ENCODE data around the gene TMEM158. TPM values are rescaled to one million over a fixed set of nuclear protein-coding genes. Genes with fewer than 3 reads are reported as not detected.
A peak's percentile ranks its signal among the peaks of the same experiment; 100 is the strongest.

The TMEM158 gene
- total and polyA plus RNA-seq, 10 of the 15 experiments (the other 5 are each of a cell fraction or from before 2014, with no cell fraction given) = not detected

GRCh38 chr3:45210308-45211041 is 15.6 kb downstream of the TMEM158 start:
- FAIRE-seq (no peak), ATAC-seq (peak; percentile 98)
- WGBS (ENCODE audit: insufficient coverage, insufficient replicate concordance, low lambda C conversion rate, missing lambda C conversion rate) = 20% methylated on average over 14 of the region's 14 CpGs

More at GRCh38 chr3:45210308-45211041, 15.6 kb downstream of the TMEM158 start:
- POLR2A ChIA-PET = interaction anchor here (3.7 kb wide), 1 partner anchor 170 kb away, joined by 13 read pairs; no protein-coding TSS in a partner anchor
- peak; percentile 60 to 75 (median 70); a peak in 5 of 6 replicates for TF ChIP-seq CTCF (IDR thresholded peaks at IDR 0.05 in 2 of 3, conservative IDR thresholded peaks at IDR 0.05 in 1 of 3; ENCODE audit: control insufficient read depth in 2 of 3, extremely low read depth in 1 of 3, insufficient read depth in 1 of 3, low read depth in 3 of 3, low read length in 3 of 3)
- no peak for TF ChIP-seq CHD1 (IDR thresholded peaks at IDR 0.05; ENCODE audit: low read depth, low read length)
- peak; percentile 80; the same call in 1 of the 2 replicates for TF ChIP-seq SMC3 (IDR thresholded peaks at IDR 0.05; ENCODE audit: borderline replicate concordance, low read length)
- 0 out of 2 replicates have a peak, but pooled peaks have one; percentile 66 for TF ChIP-seq MLLT1 (IDR thresholded peaks at IDR 0.05)
- peak; percentile 44 for TF ChIP-seq RAD21 (IDR thresholded peaks at IDR 0.05; ENCODE audit: insufficient read depth, low read depth, low read length)
- Histone ChIP-seq H3K4me3 (no peak overlapping the region), H3K9ac (ENCODE audit: control insufficient read depth, insufficient read depth, low read length) (no peak overlapping the region), H3K9me3 (replicated peaks; ENCODE audit: control insufficient read depth, insufficient read depth, low read length) (no peaks in the 10 kb centered on the region), H3K36me3 (ENCODE audit: control insufficient read depth in 2 of 2, insufficient read depth in 2 of 2, low read length in 1 of 2) (no peaks in the 10 kb centered on the region), H3K27ac (ENCODE audit: control insufficient read depth, insufficient read depth) (no peak overlapping the region), H3K79me2 (ENCODE audit: control insufficient read depth, insufficient read depth, low read length) (no peaks in the 10 kb centered on the region), H3K4me2 (ENCODE audit: control insufficient read depth, insufficient read depth) (no peak overlapping the region), H3K27me3 (replicated peaks in 1 of 2; ENCODE audit: control insufficient read depth in 2 of 2, insufficient read depth in 2 of 2, low read length in 1 of 2) (peaks cover 2 to 3% of the 10 kb centered on the region in 2 experiments; a peak in 3 of 4 replicates), H3K4me1 (ENCODE audit: control insufficient read depth, insufficient read depth, low read length) (no peaks in the 10 kb centered on the region), H2AFZ (ENCODE audit: control insufficient read depth, low read depth, low read length) (no peak overlapping the region), H4K20me1 (ENCODE audit: control insufficient read depth, insufficient read depth) (no peaks in the 10 kb centered on the region)
- no TSS peak for BruUV-seq (replicated peaks)
- DNase-seq (ENCODE audit: low read depth, low spot score) = no peak
- SMC1A ChIA-PET (ENCODE audit: uncharacterized antibody, unreplicated experiment) = interaction anchor here (0.6 to 9.0 kb wide), 25 partner anchors 8 to 280 kb away, joined by 3 to 241 read pairs (median 4); no protein-coding TSS in a partner anchor
- in situ Hi-C loops (cut with MboI) = loop anchor here (5.0 kb wide), 1 partner anchor 173 kb away; no protein-coding TSS in a partner anchor
- CTCF ChIA-PET = interaction anchor here (0.6 to 9.4 kb wide), 40 partner anchors 9 to 451 kb away, joined by 3 to 416 read pairs (median 4); no protein-coding TSS in a partner anchor
- RAD21 ChIA-PET (ENCODE audit: unreplicated experiment) = interaction anchor here (0.6 to 5.5 kb wide), 20 partner anchors 13 to 451 kb away, joined by 3 to 166 read pairs (median 4); no protein-coding TSS in a partner anchor
- intact Hi-C loops (cut with micrococcal nuclease; ENCODE audit: unreplicated experiment) = loop anchor here (1.0 to 10.0 kb wide), 2 partner anchors 170 to 454 kb away; no protein-coding TSS in a partner anchor

Data from GM12878 (cell line).